ENCODE results near the gene IL6R.
"Not testable (repeated sequence)": the region's sequence is repeated elsewhere in the genome, so short reads cannot be mapped to it uniquely, and the experiment has no call there.

Gene IL6R

DNA sequence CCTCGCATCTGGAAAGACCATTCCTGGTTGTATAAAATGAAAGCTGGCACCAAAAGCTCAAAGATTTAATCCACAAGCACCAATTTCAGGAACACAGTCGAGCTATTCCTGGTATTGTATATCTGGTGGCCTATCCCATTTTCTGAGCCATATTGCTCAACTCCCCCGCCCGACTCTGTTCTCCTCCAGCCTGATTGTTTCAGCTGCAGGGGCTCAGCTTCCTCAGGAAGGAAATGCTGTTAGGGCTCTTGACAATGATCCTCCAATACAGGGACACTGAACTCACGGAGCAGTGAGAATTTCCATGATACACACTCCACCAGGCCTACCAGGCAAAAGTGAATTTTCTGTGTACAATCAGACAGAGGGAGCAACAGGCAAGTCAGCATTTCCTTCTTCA is 80.0 kb downstream of the IL6R start:
- peak; percentile 39 for DNase-seq

DNA sequence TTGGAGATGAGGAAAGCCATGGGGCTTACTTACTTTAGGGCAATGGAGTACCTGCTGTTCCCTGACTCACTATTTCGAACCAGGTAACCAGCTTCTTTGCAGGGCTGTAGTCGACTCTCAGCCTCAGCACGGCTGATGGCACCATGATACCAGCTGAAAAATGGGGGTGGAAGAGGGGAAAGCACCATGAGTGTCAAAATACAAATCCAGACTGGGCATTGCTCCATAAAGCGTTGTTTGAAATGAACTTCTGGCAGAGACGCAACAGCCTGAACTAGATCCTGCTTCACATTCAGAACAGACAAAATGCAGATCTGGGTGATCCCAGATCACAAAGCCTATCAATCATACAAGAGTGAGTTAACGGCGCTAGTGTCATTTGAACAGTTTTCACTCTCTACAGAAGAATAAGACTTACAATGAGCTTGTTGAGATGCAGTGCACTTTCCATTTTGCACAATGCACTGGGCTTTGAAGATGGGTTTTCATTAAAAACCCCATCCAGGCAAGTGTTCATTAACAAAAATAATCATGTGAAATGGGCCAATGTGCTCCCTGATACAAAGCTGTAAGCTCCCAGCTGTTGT is 80.9 kb downstream of the IL6R start:
- no peak for DNase-seq

DNA sequence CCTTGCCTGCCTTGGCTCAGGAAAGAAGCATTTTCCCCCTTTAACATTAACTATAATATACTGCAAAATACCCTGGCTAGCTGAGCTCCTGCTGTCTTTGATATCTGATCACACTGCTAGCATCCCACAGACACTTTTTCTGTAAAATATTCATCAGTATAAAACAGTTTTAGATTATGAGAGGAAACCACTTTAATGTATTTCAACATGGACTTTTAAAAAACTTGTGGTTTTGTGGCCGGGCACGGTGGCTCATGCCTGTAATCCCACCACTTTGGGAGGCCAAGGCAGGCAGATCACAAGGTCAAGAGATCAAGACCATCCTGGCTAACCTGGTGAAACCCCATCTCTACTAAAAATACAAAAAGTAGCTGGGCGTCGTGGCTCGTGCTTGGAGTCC is 81.6 kb downstream of the IL6R start:
- DNase-seq: not testable (repeated sequence)

DNA sequence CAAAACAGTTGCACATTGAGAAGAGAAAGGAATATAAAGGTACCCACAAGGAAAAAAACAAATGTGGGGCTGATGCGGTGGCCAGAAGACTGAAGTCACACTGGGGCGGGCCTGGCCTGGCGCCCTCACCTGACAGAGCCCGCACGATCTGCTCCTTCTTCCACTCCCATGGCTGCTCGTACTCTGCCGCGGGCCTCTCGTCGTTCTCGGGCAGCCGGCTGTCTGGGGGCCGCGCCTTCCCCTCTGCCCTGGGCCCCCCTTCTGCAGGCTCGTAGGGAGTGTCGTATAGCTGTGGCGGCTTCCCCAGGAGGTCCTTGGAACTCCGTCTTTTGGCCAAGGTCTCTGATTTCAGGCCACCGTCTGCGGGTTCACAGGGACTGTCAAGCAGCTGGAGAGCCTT is 83.8 kb downstream of the IL6R start:
- DNase-seq: no peak

DNA sequence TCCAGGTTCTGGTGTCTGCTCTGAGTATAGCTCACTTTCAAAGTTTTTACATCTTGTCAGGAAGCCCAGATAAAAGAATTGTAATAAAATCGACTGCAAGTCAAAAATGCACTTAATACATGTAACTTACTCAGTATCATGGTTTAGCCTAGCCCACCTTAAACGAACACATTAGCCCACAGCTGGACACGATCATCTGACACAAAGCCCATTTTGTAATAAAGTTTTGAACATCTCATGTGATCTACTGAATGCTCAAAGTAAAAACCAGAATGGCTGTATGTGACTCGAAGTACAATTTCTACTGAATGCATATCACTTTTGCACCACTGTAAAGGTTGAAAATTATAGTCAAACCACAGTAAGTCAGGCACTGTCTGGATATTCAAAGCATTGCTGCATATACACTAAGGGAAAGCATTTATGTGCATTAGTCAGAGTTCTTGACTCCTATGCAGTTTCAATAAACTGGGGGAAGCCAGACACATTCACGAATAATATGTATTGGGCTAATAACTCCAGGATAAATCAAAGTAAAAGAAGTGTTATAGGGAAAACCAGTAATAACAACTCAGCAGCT is 84.6 kb downstream of the IL6R start:
- DNase-seq: no peak

DNA sequence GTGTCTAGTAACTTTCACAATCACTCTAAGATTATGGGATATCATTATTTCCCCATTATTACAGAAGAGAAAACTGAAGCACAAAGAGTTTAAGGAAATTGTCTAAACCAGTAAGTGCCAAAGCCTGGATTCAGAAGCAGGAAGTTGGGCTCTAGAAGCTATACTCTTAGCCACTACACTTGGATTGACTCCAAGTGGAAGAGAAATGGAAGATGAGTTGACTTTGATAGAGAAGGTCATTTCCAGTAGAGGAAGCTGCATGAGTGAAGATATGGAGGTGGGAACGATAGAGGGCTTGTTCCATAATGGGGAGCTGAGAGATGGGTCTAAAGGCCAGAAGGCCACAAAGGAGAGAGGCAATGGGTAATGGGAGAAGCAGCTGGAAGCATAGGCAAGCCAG is 85.2 kb downstream of the IL6R start:
- DNase-seq: no peak

DNA sequence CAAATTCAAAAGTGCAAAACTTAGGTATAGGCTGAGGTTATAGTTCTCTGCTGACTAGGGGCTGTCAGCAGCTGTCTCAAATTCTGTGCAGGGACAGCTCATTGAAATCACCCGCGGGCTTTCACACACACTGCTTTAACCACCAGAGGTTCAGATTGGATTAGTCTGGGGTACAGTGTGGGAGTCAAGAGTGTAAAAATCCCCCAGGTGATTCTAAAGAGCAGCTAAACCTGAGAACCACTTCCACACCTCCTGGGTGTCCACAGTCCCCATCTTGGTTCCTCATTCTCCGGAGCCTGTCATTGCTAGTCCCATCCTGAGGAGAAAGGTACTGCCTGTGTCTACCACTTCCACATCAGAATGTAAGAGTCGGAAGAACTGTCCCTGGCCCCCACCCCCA is 87.0 kb downstream of the IL6R start:
- DNase-seq: no peak

DNA sequence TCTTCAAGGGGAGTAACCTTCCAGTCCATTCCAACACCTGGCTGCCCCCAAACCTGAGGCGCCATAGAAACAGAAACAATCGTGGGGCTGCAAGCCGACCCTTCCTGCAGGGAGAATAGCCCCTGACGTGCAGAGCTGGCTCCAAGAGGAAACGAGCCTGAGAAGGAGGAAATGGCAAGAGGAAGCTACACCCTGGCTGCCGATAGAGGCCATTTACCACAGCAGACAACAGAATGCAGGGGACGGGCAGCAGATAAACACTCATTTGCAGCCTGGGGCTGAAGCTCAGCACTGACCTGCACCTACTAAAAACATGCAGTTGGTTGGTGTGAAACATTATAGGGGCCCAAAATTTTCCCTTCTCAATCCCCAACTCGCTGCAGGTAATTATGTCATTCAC is 88.1 kb downstream of the IL6R start:
- no peak for DNase-seq

DNA sequence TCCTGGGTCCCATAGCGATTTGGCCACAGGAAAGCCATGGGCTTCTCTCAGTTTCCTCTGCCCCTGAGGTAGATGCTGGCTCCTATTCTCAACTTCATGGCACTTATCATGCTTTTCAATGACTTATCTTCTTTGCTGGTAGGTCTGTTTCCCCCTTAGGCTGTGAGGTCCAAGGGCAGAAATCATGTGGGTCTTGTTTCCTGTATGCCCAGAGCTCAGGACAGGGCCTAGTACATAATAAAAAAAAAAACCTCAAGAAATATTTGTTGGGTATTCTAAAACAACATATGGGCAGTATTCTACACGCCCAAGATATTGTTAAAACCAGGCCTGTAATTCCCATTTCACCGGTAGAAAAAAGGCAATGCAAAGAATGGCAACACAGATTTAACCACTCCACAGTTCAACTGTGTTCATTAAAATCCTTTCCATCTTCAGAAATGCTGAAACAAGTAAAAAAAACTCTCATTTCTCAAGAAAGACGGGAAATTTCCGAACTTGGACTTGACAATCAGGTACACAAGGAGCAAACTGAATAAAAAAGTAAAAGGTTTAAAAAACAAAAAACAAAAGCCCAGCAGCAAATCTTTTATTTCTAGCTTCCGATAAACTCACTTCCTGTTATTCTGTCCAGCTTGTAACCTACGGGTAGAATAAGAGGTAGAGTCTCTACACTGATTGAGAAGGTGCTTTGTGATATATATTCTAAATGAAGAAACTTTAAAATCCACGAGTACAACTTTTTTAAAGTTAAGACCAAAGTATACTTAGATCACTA is 90.5 kb downstream of the IL6R start:
- DNase-seq: no peak

DNA sequence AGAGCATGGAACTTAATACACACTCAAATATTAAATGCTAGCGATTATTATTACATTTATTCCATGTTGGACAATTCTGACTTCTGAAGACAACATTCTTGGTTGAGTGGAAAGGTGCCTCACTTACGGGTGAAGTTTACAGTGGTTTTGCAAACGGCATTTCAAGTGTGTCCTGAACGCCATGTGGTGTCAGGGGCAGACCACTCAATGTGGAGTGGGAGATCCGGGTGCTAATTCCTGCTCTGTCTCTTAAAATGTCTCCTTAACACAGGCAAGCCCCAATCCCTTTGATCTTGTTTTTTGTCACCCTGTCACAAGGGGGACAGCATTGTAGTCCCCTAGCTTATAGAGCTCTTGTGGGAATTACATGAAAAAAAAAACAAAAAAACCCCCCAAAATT is 91.2 kb downstream of the IL6R start:
- DNase-seq: no peak

DNA sequence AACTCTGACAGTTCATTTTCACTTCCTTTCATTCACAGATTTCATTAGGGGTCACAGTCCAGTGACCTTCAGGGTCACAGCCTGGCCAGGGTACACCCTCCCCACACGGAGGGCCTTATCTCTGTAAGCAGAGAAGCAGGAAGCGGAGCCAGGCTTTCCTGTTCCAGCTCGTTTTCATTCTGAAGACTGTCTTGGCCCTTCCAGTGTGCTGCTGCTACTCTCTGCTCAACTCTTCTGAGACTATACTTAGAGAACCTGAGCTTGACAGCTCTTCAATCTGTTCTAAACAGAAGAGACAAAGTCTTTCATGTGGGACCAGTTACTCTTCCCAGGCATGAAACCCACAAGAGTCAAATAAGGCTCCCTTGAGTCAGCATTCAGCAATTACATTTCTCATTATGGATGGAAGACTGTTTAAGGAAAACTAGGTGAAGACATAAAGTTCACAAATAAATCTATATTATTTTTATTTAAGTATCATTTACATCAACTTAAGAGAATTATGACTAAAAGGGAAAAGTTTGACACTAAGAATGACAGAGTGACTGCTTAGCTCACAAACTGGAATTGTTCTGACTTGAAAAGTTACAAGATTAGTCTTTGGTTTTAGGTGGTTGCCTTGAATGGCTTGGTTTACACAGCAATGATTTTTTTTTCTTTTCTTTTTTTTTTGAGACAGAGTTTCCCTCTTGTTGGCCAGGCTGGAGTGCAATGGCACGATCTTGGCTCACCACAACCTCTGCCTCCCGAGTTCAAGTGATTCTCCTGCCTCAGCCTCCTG is 92.1 kb downstream of the IL6R start:
- no peak for DNase-seq

DNA sequence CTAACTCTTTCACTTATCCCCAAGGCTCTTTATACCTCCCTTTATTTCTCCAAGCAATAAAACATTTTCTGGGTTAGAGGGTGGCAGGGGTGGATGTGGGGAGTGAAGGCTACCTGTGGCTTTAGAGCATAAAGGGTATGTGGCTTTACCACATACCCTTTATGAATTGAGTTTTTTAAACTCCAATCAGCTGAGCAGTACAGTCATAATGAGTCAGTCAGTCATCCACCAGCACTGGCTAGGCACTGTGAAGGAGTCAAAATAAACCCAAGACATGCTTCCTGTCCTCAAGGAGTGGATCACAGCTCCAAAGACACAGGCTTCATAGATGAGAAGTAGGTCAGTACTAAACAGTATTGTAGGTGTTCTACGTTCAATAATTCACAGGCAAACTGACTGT is 94.3 kb downstream of the IL6R start:
- DNase-seq: no peak

DNA sequence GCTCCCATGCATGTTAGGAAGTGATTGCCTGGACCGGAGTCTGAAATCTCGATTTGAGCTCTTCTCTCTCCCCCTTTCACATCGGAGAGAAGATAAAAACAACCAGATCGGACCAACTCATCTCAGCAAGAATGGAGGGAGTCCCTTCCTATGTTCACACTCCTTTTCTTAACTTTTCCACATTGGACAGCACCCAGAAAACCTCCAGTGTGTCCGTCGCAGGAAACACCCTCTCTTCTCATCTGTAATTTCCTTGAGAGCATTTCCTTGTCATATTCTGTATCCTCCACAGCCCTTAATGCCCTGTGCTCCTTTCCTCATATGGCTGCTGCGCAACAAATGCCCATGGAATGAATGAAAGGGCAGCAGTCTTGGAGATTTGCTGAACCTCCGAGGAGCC is 95.4 kb downstream of the IL6R start:
- DNase-seq: no peak

DNA sequence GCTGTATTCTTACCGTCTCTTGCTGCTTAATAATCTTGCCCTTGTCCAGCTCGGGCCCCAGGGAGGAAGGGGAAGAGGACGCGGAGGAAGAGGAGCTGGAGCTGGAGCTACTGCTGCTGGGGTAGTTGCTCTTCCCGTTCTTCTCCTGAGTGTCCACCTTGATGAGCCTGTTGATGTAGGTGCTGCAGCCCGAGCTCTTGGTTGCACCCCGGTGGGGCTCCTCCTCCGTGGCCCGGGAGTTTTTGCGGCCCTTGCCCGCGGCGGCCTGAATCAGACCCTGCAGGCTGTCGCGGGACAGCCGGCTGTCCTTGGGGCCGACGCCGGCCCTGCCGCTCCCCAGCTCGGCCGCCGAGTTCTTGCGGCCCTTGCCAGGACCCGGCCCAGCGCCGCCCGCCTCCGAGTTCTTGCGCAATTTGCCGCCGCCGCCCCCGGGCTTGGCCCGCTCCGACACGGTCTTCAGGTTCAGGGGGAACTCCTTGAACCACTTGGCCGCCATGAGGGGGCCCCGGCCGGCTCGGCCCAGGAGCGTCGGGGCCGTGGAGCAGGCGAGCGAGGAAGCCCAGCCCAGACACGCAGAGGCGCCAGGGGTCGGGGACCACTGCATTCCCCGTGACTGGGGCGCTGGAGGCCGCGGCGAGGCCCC is 96.4 kb downstream of the IL6R start:
- DNase-seq: no peak

DNA sequence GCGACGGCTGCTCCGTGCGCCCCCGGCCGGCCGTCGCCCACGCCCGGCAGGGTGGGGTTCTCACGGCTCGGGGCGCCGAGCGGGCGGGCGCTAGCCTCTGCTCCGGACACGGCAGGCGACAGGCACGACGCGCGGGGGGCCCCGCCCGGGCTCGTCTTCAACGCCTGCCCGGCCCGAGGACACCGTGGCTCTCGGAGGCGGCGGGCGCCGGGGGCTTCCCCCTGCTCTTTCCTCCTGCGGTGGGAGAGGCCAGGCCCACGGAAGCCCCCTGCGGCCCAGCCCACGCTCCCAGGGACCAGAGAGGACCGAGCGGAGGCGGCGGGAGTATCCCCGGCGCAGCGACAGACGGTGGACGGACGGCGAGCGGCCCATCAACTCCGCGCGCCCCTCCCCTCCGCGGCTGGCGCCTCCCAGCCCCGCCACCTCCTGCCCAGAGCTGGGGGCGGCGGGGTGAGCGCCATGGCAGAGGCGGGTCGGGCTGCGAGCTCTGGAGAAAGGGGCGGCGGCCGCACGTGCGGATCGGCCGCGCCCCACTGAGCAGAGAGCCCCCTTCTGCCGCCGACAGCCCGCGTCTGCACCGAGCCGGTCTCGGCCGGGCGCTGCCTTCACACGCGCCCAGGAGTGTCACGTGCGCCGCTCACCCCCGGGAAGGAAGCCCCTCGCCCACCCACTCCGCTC is 97.1 kb downstream of the IL6R start, which contains the start of the genes SHE and TDRD10:
Gene SHE, minus strand, starts transcription at position 347 of the 678 bp plus-strand sequence. CDS start 386 bp downstream, outside the sequence.
Gene TDRD10, plus strand, starts transcription at position 154 of the 678 bp plus-strand sequence. CDS start 4,685 bp downstream, outside the sequence.
- DNase-seq: no peak

DNA sequence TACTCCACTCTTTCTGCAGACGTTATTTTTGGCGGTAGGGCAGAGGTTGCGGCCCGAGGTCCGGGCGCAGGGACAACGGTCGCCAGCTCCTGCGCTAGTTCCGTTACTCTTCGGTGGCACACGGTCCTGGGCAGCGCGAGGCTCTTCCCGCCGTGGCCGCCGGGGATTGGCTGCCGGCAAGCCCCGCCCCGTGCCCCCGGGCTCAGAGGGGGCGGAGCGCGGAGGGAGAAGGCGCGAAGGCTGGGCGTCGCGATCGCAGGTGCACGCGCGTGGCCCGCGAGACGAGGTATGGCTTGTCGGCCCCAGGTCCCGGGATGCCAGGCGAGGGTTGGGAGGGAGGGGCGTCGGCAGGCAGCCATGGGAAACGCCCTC is 97.6 kb downstream of the IL6R start:
- no peak for DNase-seq

DNA sequence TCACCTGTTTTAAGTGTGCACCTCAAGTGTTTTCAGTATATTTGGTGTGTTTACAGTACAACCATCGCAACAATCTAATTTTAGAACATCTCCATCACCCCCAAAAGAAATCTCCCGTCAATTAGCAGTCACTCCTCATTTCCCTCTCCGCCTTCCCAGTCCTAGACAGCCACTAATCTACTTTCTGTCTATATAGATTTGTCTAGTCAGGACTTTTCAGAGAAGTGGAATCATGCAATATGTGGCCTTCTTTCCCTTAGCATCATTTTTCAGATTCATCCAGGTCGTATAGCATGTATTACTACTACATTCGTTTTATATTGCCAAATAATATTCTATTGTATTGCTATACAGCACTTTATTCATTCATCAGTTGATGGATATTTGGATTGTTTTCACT is 98.8 kb downstream of the IL6R start:
- no peak for DNase-seq

DNA sequence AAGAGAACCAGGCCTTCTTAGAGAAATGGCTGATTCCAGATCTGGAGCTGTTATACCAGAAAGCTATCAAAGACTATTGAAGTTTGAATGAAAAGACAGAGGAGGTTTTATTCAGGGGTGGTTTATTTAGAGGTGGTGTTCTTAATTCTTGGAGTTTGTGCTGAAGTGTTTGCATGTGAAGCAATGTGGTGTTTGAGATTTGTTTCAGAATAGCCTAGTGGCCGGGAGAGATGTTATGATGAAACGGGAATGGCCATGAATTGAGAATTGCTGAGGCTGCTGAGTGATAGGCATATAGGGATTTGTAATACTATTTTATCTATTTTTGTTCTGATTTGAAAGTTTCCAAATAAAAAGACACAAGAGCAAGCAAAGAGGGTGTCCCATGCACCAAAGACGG is 107.6 kb downstream of the IL6R start:
- no peak for DNase-seq

DNA sequence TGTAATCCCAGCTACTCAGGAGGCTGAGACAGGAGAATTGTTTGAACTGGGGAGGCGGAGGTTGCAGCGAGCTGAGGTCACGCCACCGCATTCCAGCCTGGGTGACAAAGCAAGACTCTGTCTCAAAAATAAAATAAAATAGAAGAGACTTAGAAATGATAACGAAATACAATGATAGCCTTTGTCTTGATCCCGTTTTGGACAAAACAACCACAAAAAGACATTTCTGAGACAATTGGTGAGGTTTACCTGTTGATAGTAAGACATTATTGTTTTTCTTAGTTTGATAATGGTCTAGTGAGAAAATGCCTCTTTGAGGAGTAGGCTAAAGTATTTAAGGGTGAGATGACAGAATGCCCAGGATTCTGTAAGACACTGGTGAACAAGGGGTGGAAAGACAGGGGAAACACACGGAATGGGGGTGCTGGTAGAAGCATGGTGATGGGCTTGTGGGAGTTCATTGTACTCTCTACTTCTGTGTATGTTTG is 109.0 kb downstream of the IL6R start:
- DNase-seq: no peak

DNA sequence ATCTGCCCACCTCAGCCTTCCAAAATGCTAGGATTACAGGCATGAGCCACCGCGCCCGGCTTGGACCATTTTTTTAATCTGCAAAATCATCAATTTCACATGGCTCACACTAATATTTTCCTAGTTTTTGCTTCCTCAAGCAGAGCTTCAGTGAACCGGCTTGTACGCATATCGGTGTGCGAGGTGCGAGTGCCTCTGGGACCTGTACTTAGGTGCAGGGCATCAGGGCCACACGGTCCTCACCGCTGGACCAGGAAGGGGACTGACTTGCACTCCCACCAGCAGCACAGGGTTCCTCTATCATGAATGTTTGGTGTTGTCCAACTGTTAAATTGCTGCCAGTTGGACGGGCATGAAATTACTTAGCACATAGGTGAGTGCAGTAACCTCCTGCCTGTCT is 112.5 kb downstream of the IL6R start:
- DNase-seq: no peak

Data from KG1 (cell line).